HG03103 (cell line): Measurements from ENCODE around the gene RAP1GDS1.

Experiments
- ATAC-seq: cut with Tn5 transposase; IDR thresholded peaks from one replicate; pipeline ENCODE4 v1.9.1; 2021; ENCODE audit warnings: low read depth; ENCODE audit not compliant: unreplicated experiment

The RAP1GDS1 gene

GRCh38 chr4:98260579-98261404, at the start of gene RAP1GDS1:
Gene RAP1GDS1 (plus strand): TSS chr4:98261384. CDS start chr4:98261566, 182 bp downstream.
- peak; percentile 87 for ATAC-seq

- no peak for ATAC-seq
Measured at GRCh38 chr4:98222306-98222705, 38.9 kb upstream of the RAP1GDS1 start.

- ATAC-seq = no peak
Measured at GRCh38 chr4:98226396-98226795, 34.8 kb upstream of the RAP1GDS1 start.

- ATAC-seq = no peak
Measured at GRCh38 chr4:98230961-98231360, 30.2 kb upstream of the RAP1GDS1 start.

- no peak for ATAC-seq
Measured at GRCh38 chr4:98232202-98232601, 29.0 kb upstream of the RAP1GDS1 start.

- ATAC-seq = no peak
Measured at GRCh38 chr4:98237204-98237603, 24.0 kb upstream of the RAP1GDS1 start.

GRCh38 chr4:98242063-98242462, 19.1 kb upstream of the RAP1GDS1 start:
- ATAC-seq = no peak

GRCh38 chr4:98242538-98242937, 18.6 kb upstream of the RAP1GDS1 start:
- no peak for ATAC-seq

GRCh38 chr4:98245226-98245625, 16.0 kb upstream of the RAP1GDS1 start:
- no peak for ATAC-seq

GRCh38 chr4:98248934-98249333, 12.2 kb upstream of the RAP1GDS1 start:
- no peak for ATAC-seq

GRCh38 chr4:98249831-98250230, 11.4 kb upstream of the RAP1GDS1 start:
- no peak for ATAC-seq

- no peak for ATAC-seq
Measured at GRCh38 chr4:98253499-98253898, 7.7 kb upstream of the RAP1GDS1 start.

- peak; percentile 7 for ATAC-seq
Measured at GRCh38 chr4:98260047-98260578, 1.1 kb upstream of the RAP1GDS1 start.

GRCh38 chr4:98261405-98262291, 464 bp downstream of the RAP1GDS1 start:
- peak; percentile 9 for ATAC-seq

- ATAC-seq = no peak
Measured at GRCh38 chr4:98262431-98262830, 1.2 kb downstream of the RAP1GDS1 start.

GRCh38 chr4:98267498-98267897, 6.3 kb downstream of the RAP1GDS1 start:
- ATAC-seq = no peak

GRCh38 chr4:98275145-98275544, 14.0 kb downstream of the RAP1GDS1 start:
- ATAC-seq = no peak

GRCh38 chr4:98283219-98284189, 22.3 kb downstream of the RAP1GDS1 start:
- no peak for ATAC-seq

- no peak for ATAC-seq
Measured at GRCh38 chr4:98284640-98285046, 23.5 kb downstream of the RAP1GDS1 start.

- no peak for ATAC-seq
Measured at GRCh38 chr4:98285676-98286075, 24.5 kb downstream of the RAP1GDS1 start.
